K562 (cell line): Measurements from ENCODE around the gene ARSK. TPM values are rescaled to one million over a fixed set of nuclear protein-coding genes. Genes with fewer than 3 reads are reported as not detected.

Source experiments
- ARID2 ChIP-seq: fragments of 450-650 bp; IDR thresholded peaks from 2 replicates; pipeline ENCODE4 v1.6.1; 2017; ENCODE audit warnings: antibody characterized with exemption, mild to moderate bottlenecking
- CEBPG ChIP-seq, 3 experiments: fragments of 200-800 bp in 1 of 3; sonication (Bioruptor generic) in 1 of 3; sonication (generic) in 1 of 3; formaldehyde crosslinking in 1 of 3; IDR thresholded peaks in 2 of 3; conservative IDR thresholded peaks in 1 of 3; 2 replicates each; pipeline versions ENCODE4 v1.6.1 to v1.8.0; 2016 to 2022; ENCODE audit warnings: missing compliant biosample characterization in 2 of 3, missing genetic modification characterization in 2 of 3, mild to moderate bottlenecking in 1 of 3, missing genetic modification reagents in 1 of 3
- CREB1 ChIP-seq, 2 experiments: sonication (generic) in 1 of 2; formaldehyde crosslinking in 1 of 2; IDR thresholded peaks; 2 replicates each; pipeline versions ENCODE4 v1.6.1 to v1.8.0; 2012 to 2022; ENCODE audit warnings: inconsistent platforms in 1 of 2, mild to moderate bottlenecking in 1 of 2, missing genetic modification reagents in 1 of 2, moderate library complexity in 1 of 2
- CREB3 ChIP-seq: fragments of 450-650 bp; conservative IDR thresholded peaks from 2 replicates; pipeline ENCODE4 v1.6.1; 2016; ENCODE audit warnings: missing genetic modification characterization, low read depth, mild to moderate bottlenecking, missing compliant biosample characterization, moderate library complexity
- EP300 ChIP-seq: IDR thresholded peaks from 2 replicates; pipeline ENCODE4 v1.6.1; 2012; ENCODE audit warnings: low read length, improper control_type of control experiment
- IRF9 ChIP-seq: fragments of 450-650 bp; IDR thresholded peaks from 2 replicates; pipeline ENCODE4 v1.6.1; 2016; ENCODE audit warnings: missing biosample characterization, missing genetic modification characterization
- NELFE ChIP-seq: IDR thresholded peaks from 2 replicates; pipeline ENCODE4 v1.6.1; 2011; ENCODE audit warnings: mild to moderate bottlenecking; ENCODE audit not compliant: insufficient read depth, insufficient read length
- PBX2 ChIP-seq, 2 experiments: IDR thresholded peaks in 1 of 2; conservative IDR thresholded peaks in 1 of 2; 2 replicates each; pipeline ENCODE4 v1.6.1; 2016; ENCODE audit warnings: low read depth in 2 of 2, mild to moderate bottlenecking in 1 of 2, missing compliant biosample characterization in 1 of 2, missing genetic modification characterization in 1 of 2, moderate library complexity in 1 of 2
- PTRF ChIP-seq: fragments of 450-650 bp; IDR thresholded peaks from 2 replicates; pipeline ENCODE4 v1.6.1; 2016; ENCODE audit warnings: mild to moderate bottlenecking, missing genetic modification characterization, missing compliant biosample characterization
- SPI1 ChIP-seq: IDR thresholded peaks from 2 replicates; pipeline ENCODE4 v1.6.1; 2011; ENCODE audit warnings: low read depth, low read length, control low read depth, borderline replicate concordance
- TFAP4 ChIP-seq: sonication (generic); formaldehyde crosslinking; IDR thresholded peaks from 2 replicates; pipeline ENCODE4 v1.8.0; 2022; ENCODE audit warnings: missing genetic modification reagents, mild to moderate bottlenecking, moderate library complexity, borderline replicate concordance
- THAP12 ChIP-seq: fragments of 250-450 bp; sonication (Bioruptor Pico); IDR thresholded peaks from 2 replicates; pipeline ENCODE4 v1.9.0; 2021; ENCODE audit warnings: mild to moderate bottlenecking, inconsistent platforms
- THRAP3 ChIP-seq: fragments of 450-650 bp; IDR thresholded peaks from 2 replicates; pipeline ENCODE4 v1.6.1; 2016; ENCODE audit warnings: mild to moderate bottlenecking, inconsistent platforms, borderline replicate concordance
- XRCC5 ChIP-seq: fragments of 200-400 bp; formaldehyde crosslinking; IDR thresholded peaks from 2 replicates; pipeline ENCODE4 v1.6.1; 2017; ENCODE audit warnings: low read depth, mild to moderate bottlenecking, low read length
- ZNF280A ChIP-seq: fragments of 450-650 bp; IDR thresholded peaks from 2 replicates; pipeline ENCODE4 v1.6.1; 2018; ENCODE audit warnings: mild to moderate bottlenecking, low read depth; ENCODE audit not compliant: partially characterized antibody
- ZNF77 ChIP-seq: fragments of 250-450 bp; sonication (Bioruptor Pico); IDR thresholded peaks from 2 replicates; pipeline ENCODE4 v1.5.0; 2020
- polyA plus RNA-seq, 8 experiments: library from polyadenylated mRNA; depleted of rRNA in 4 of 8; stranded (reverse) in 5 of 8; unstranded in 3 of 8; fragments of >200 nt; fragmentation: Nextera tagmentation in 2 of 8; fragmentation: Illumina TruSeq in 1 of 8; extraction: Ambion mirVana in 2 of 8; extraction: Trizol in 1 of 8; gene quantifications; 2 replicates each; pipeline versions ENCODE4 v1.2.1 to v1.2.3, GENCODE V29; 2011 to 2014; ENCODE audit warnings: inconsistent platforms in 1 of 8, missing spikeins in 1 of 8
- total RNA-seq, 7 experiments: library from RNA; depleted of rRNA in 6 of 7; stranded (reverse); fragments of >200 nt in 6 of 7; fragmentation: Illumina TruSeq in 2 of 7; extraction: Trizol in 2 of 7; gene quantifications; 2 replicates each; pipeline versions ENCODE4 v1.2.1 to v1.2.3, GENCODE V29; 2011 to 2021; ENCODE audit warnings: low replicate concordance in 1 of 7

Gene ARSK
- total and polyA plus RNA-seq, 9 of the 15 experiments (the other 6 are each of a cell fraction or from before 2014, with no cell fraction given), result 2.7 to 9.4 (median 7.1) TPM

DNA sequence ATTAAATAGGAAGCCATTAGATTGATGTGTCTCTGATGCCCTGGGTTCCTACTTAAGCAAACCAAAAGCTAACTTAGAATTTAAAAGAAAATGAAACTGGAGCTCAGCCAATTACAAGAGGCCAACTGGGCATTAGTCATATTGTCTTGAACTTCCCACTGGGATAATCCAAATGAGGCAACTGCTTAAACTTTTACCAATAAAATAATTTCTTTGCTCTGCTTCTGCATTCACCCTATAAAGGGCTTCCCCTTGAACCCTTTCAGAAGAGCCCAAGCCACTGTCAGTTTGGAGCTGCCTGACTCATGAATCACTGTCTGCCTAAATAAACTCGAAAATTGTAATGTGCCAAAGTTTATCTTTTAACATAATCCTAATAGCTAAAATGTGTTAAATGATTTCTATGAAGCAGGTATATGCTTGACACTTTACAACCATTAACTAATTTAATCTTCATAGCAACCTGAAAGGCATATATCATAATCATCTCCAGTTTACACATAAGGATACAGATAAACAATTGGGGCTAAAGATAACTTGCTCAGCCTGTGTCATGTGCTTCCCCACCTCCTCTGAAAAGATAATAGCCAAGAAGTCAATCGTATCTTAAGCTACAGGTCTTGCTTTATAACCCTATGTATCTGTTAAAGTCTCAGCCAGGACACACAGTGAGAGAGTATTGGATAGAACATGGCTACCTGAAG is 76.5 kb downstream of the ARSK start (continued):
- TF ChIP-seq TFAP4 (CRISPR knock-in tag) (no peak), EP300 (peak; percentile 54), XRCC5 (no peak), CREB1 (IDR thresholded peaks at IDR 0.05) (no peak), CREB1 (CRISPR knock-in tag; IDR thresholded peaks at IDR 0.05) (no peak), PBX2 (CRISPR knock-in tag; IDR thresholded peaks at IDR 0.05; ENCODE audit: low read depth) (no peak), PBX2 (tag; conservative IDR thresholded peaks at IDR 0.05; ENCODE audit: low read depth) (0 out of 2 replicates have a peak, but pooled peaks have one; percentile 41), THRAP3 (no peak), THAP12 (CRISPR knock-in tag) (no peak), PTRF (tag) (no peak), CREB3 (tag) (no peak), NELFE (no peak), ZNF280A (no peak), SPI1 (no peak), ARID2 (no peak), ZNF77 (CRISPR knock-in tag) (no peak), IRF9 (no peak), CEBPG (CRISPR knock-in tag; IDR thresholded peaks at IDR 0.05) (no peak), CEBPG (tag; conservative IDR thresholded peaks at IDR 0.05 in 1 of 2, IDR thresholded peaks at IDR 0.05 in 1 of 2) (no peak)
